Endothelial cell of umbilical vein (primary cell): ENCODE data around the gene CFP. TPM values are rescaled to one million over a fixed set of nuclear protein-coding genes. Genes with fewer than 3 reads are reported as not detected.

Experiments
- BruUV-seq: library from RNA; stranded (reverse); fragments of 400-500 nt; replicated peaks from 2 replicates; lab custom pipeline; 2021; lab: Mats Ljungman, UMichigan
- CTCF ChIA-PET: fragments of 300-600, 350-600 bp; sonication (Branson Sonifier 250); formaldehyde crosslinking; loops from one replicate; lab custom pipeline; 2021; ENCODE audit warnings: antibody characterized with exemption, inconsistent platforms; lab: Charles Lee
- POLR2A ChIA-PET: fragments of 300-600, 350-600 bp; sonication (Branson Sonifier 250); formaldehyde crosslinking; loops from one replicate; lab custom pipeline; 2021; ENCODE audit warnings: antibody characterized with exemption, inconsistent platforms; lab: Charles Lee
- DNase-seq: peaks from one replicate; pipeline ENCODE4 v3.0.0-alpha.2; 2011; ENCODE audit warnings: low read depth, low spot score
- FAIRE-seq: peaks from 2 replicates; lab custom pipeline; 2011; peaks lifted over from hg19 to GRCh38; lab: Jason Lieb, UNC
- H2AFZ ChIP-seq: 2 replicates; pipeline ENCODE4 v1.6.0; 2012; ENCODE audit warnings: low read depth, low read length, control low read depth, inconsistent platforms
- H3K27ac ChIP-seq: 2 replicates; pipeline ENCODE4 v1.5.1; 2011; ENCODE audit warnings: low read depth, mild to moderate bottlenecking, control low read depth, low read length, moderate library complexity; ENCODE audit not compliant: insufficient read depth
- H3K27me3 ChIP-seq, 2 experiments: 2 replicates each; pipeline versions ENCODE4 v1.6.0 to v1.6.1; 2011; ENCODE audit warnings: low read length in 2 of 2, mixed read lengths in 1 of 2; ENCODE audit not compliant: control insufficient read depth in 2 of 2, insufficient read depth in 2 of 2
- H3K36me3 ChIP-seq, 2 experiments: 2 replicates in 1 of 2; 3 replicates in 1 of 2; pipeline ENCODE4 v1.5.1; 2011; ENCODE audit warnings: low read length in 2 of 2, mild to moderate bottlenecking in 1 of 2, moderate library complexity in 1 of 2; ENCODE audit not compliant: control insufficient read depth in 2 of 2, insufficient read depth in 2 of 2; ENCODE audit errors: extremely low read depth in 1 of 2
- H3K4me1 ChIP-seq: 3 replicates; pipeline ENCODE4 v1.5.1; 2011; ENCODE audit warnings: mild to moderate bottlenecking, low read length; ENCODE audit not compliant: control insufficient read depth, insufficient read depth; ENCODE audit errors: extremely low read depth
- H3K4me2 ChIP-seq: 2 replicates; pipeline ENCODE4 v1.6.1; 2011; ENCODE audit warnings: low read length, control low read depth, mixed read lengths; ENCODE audit not compliant: insufficient read depth
- H3K4me3 ChIP-seq, 3 experiments: fragments of 200-600 bp in 1 of 3; sonication (generic), shearing (Covaris generic) in 1 of 3; replicated peaks in 1 of 3; 2 replicates each; pipeline ENCODE4 v1.5.1; 2011 to 2016; ENCODE audit warnings: control low read depth in 3 of 3, low read length in 3 of 3, mild to moderate bottlenecking in 2 of 3, inconsistent platforms in 1 of 3, low read depth in 1 of 3, moderate library complexity in 1 of 3; ENCODE audit not compliant: insufficient read depth in 1 of 3
- H3K79me2 ChIP-seq: 2 replicates; pipeline ENCODE4 v1.6.0; 2012; ENCODE audit warnings: low read length, inconsistent platforms; ENCODE audit not compliant: control insufficient read depth, insufficient read depth
- H3K9ac ChIP-seq: replicated peaks from 2 replicates; pipeline ENCODE3; 2011; ENCODE audit warnings: low read length, control low read depth; ENCODE audit not compliant: insufficient read depth; ENCODE audit errors: extremely low read depth
- H3K9me1 ChIP-seq: replicated peaks from 3 replicates; pipeline ENCODE4 v1.6.0; 2011; ENCODE audit warnings: mild to moderate bottlenecking, low read length; ENCODE audit not compliant: control insufficient read depth, insufficient read depth; ENCODE audit errors: extremely low read depth
- H3K9me3 ChIP-seq: replicated peaks from 2 replicates; pipeline ENCODE4 v1.5.1; 2012; ENCODE audit warnings: low read length, inconsistent platforms; ENCODE audit not compliant: control insufficient read depth, insufficient read depth
- H4K20me1 ChIP-seq: replicated peaks from 2 replicates; pipeline ENCODE3; 2011; ENCODE audit warnings: mild to moderate bottlenecking, low read length; ENCODE audit not compliant: control insufficient read depth, insufficient read depth; ENCODE audit errors: extremely low read depth
- EZH2 ChIP-seq: IDR thresholded peaks from 2 replicates; pipeline ENCODE4 v1.6.1; 2012; ENCODE audit warnings: borderline replicate concordance, low read depth, mild to moderate bottlenecking, moderate library complexity, low read length, inconsistent platforms; ENCODE audit not compliant: severe bottlenecking
- FOS ChIP-seq: IDR thresholded peaks from 2 replicates; pipeline ENCODE4 v1.6.1; 2011; ENCODE audit warnings: mild to moderate bottlenecking, low read length, moderate library complexity, borderline replicate concordance; ENCODE audit not compliant: insufficient read depth
- GATA2 ChIP-seq: IDR thresholded peaks from 2 replicates; pipeline ENCODE4 v1.7.0; 2011; ENCODE audit warnings: low read depth, mild to moderate bottlenecking, moderate library complexity, mixed read lengths, low read length; ENCODE audit not compliant: insufficient read length, insufficient read depth
- JUN ChIP-seq: IDR thresholded peaks from 2 replicates; pipeline ENCODE4 v1.6.1; 2011; ENCODE audit warnings: borderline replicate concordance, low read depth; ENCODE audit not compliant: insufficient read length, insufficient read depth
- MYC ChIP-seq: IDR thresholded peaks from one replicate; pipeline ENCODE4 v1.6.1; 2011; ENCODE audit warnings: mild to moderate bottlenecking, low read depth, low read length
- POLR2A ChIP-seq: IDR thresholded peaks from 2 replicates; pipeline ENCODE4 v1.6.1; 2012; ENCODE audit warnings: low read depth, mild to moderate bottlenecking, control low read depth, low read length
- POLR2AphosphoS5 ChIP-seq: IDR thresholded peaks from 2 replicates; pipeline ENCODE4 v1.6.1; 2012; ENCODE audit warnings: low read depth, mild to moderate bottlenecking, control low read depth, low read length, moderate library complexity; ENCODE audit not compliant: insufficient read depth
- dilution Hi-C: fragments of 300-500 bp; cut with MboI; formaldehyde crosslinking; loops from one replicate; pipeline ENCODE4 v1.15.0; 2019; ENCODE audit warnings: low sequenced_read_pairs; ENCODE audit not compliant: extremely low pct_ligation_motif_present
- intact Hi-C: fragments of 100-400 bp; cut with micrococcal nuclease; formaldehyde crosslinking; loops from one replicate; pipeline ENCODE4 v1.10.0; 2022
- polyA plus RNA-seq, 4 experiments: library from polyadenylated mRNA; depleted of rRNA in 3 of 4; stranded (reverse) in 3 of 4; unstranded in 1 of 4; fragments of >200 nt; gene quantifications; 2 replicates each; pipeline versions ENCODE4 v1.2.1 to v1.2.3, GENCODE V29; 2011 to 2012; ENCODE audit warnings: missing spikeins in 1 of 4
- total RNA-seq: library from RNA; stranded (reverse); gene quantifications from 2 replicates; pipeline ENCODE4 v1.2.3, GENCODE V29; 2021
- TF ChIP-seq, protein P1 (sequence below), 2 donors: IDR thresholded peaks; 1 replicate in 1 of 2; 2 replicates in 1 of 2; pipeline ENCODE4 v1.5.1; 2011; ENCODE audit warnings: low read length in 2 of 2, mild to moderate bottlenecking in 2 of 2, moderate library complexity in 2 of 2, control low read depth in 1 of 2, inconsistent platforms in 1 of 2, low read depth in 1 of 2; ENCODE audit not compliant: insufficient read depth in 1 of 2; ENCODE audit errors: extremely low read depth in 1 of 2
- TF ChIP-seq, protein P2 (sequence below): IDR thresholded peaks from 2 replicates; pipeline ENCODE4 v1.6.1; 2011; ENCODE audit not compliant: insufficient read depth, insufficient read length

CFP gene
- total and polyA plus RNA-seq, 2 donors (not counting 3 experiments of a cell fraction or from before 2014, with no cell fraction given) = 0.69 to 1.00 TPM

DNA sequence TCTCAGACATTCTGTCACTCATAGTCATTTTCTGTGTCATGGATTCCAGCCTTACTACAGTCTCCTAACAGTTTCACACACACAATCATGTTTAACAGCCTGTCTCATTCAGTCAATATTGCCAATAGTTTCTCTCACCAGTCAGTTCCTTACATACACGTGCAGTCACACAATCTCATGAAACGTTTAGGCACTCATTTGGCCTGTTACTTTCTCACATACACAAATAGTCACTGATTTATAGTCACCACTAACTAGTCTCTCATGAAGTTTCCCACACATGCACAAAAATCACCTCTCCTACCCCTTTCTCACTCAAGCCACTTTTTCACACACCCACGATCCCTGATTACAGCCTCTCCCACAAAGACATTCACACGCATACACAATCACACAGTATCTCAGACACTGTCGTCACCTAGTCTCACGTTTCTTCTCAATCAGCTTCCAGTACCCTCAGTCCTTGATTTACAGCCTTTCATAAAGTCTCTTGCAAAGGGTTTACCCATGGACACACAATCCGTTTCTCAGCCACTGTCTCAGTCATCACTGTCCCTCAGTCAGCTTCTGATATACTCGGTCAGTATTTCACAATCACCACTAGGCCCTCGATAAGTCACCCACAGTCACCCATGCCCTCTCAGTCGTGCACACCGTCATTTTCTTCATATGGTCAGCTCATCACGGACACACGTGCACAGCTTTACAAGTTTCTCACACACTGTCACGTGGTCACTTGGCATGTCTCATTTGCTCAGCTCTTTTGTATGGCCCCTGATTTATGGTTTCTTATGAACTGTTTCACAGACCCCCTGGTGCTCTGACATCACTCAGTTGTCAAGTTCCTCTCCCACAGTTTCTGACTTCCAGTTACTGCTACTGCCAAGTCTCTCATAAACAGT is 4.2 kb upstream of the CFP start:
- DNase-seq (no peak), FAIRE-seq (no peak)
- Histone ChIP-seq H3K4me3 (no peak overlapping the region), H3K9me3 (no peaks in the 10 kb centered on the region), H3K9me1 (no peaks in the 10 kb centered on the region), H3K36me3 (peaks cover 0 to 5% of the 10 kb centered on the region in 2 experiments), H2AFZ (no peak overlapping the region), H3K4me1 (peaks cover 9% of the 10 kb centered on the region), H3K79me2 (no peaks in the 10 kb centered on the region), H3K4me2 (no peak overlapping the region), H3K9ac (no peak overlapping the region), H3K27ac (no peak overlapping the region), H3K27me3 (no peaks in the 10 kb centered on the region), H4K20me1 (no peaks in the 10 kb centered on the region)
- no TSS peak for BruUV-seq
- ChIA-PET CTCF (no interaction called here), POLR2A (no interaction called here)
- dilution Hi-C loops = no loop called here
- TF ChIP-seq MYC (no peak), JUN (no peak), EZH2 (no peak), FOS (no peak)
- intact Hi-C loops = no loop called here

DNA sequence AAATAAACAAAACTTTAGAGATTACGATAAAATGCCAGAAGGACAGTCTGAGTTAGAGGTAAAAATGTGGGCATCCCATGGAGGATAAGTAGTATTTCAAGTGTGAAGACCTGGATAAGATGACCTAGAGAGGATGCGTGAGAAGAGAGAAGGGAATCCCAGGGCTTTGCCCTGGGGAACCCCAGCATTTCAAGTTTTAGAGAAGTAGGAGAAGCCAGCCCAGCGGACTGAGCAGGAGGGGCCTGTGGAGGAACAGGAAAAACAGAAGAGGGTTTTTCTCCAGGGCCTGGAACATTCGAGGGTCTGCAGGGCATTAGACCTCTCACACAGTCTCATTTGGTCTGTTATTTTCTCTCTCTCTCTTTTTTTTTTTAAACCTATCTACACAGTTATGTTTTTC is 2.9 kb upstream of the CFP start:
- FAIRE-seq (no peak), DNase-seq (no peak)
- Histone ChIP-seq H3K4me2 (no peak overlapping the region), H3K27ac (no peak overlapping the region), H3K4me3 (no peak overlapping the region), H3K36me3 (peaks cover 0 to 5% of the 10 kb centered on the region in 2 experiments), H2AFZ (no peak overlapping the region), H3K9ac (no peak overlapping the region), H3K4me1 (peaks cover 9% of the 10 kb centered on the region), H3K27me3 (no peaks in the 10 kb centered on the region), H3K9me3 (no peaks in the 10 kb centered on the region), H3K79me2 (no peaks in the 10 kb centered on the region), H4K20me1 (no peaks in the 10 kb centered on the region), H3K9me1 (no peaks in the 10 kb centered on the region)
- BruUV-seq = no TSS peak
- intact Hi-C loops (no loop called here), dilution Hi-C loops (no loop called here)
- no peak for TF ChIP-seq FOS
- TF ChIP-seq EZH2 = no peak
- no peak for TF ChIP-seq POLR2AphosphoS5
- no peak for TF ChIP-seq MYC
- no peak for TF ChIP-seq GATA2
- TF ChIP-seq, protein P1, sequence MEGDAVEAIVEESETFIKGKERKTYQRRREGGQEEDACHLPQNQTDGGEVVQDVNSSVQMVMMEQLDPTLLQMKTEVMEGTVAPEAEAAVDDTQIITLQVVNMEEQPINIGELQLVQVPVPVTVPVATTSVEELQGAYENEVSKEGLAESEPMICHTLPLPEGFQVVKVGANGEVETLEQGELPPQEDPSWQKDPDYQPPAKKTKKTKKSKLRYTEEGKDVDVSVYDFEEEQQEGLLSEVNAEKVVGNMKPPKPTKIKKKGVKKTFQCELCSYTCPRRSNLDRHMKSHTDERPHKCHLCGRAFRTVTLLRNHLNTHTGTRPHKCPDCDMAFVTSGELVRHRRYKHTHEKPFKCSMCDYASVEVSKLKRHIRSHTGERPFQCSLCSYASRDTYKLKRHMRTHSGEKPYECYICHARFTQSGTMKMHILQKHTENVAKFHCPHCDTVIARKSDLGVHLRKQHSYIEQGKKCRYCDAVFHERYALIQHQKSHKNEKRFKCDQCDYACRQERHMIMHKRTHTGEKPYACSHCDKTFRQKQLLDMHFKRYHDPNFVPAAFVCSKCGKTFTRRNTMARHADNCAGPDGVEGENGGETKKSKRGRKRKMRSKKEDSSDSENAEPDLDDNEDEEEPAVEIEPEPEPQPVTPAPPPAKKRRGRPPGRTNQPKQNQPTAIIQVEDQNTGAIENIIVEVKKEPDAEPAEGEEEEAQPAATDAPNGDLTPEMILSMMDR (IDR thresholded peaks at IDR 0.05; ENCODE audit: extremely low read depth in 1 of 2, insufficient read depth in 1 of 2, low read depth in 1 of 2, low read length in 2 of 2) = no peak
- TF ChIP-seq POLR2A = no peak
- TF ChIP-seq, protein P2, sequence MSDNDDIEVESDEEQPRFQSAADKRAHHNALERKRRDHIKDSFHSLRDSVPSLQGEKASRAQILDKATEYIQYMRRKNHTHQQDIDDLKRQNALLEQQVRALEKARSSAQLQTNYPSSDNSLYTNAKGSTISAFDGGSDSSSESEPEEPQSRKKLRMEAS = no peak
- TF ChIP-seq JUN = no peak
- ChIA-PET CTCF (no interaction called here), POLR2A (no interaction called here)
